Esophagus squamous epithelium (tissue), 4 donors: ENCODE measurements around the gene CYP4Z1.
"Not testable (repeated sequence)": the region's sequence is repeated elsewhere in the genome, so short reads cannot be mapped to it uniquely, and the experiment has no call there.

Experiments used
- CTCF ChIP-seq, 6 experiments: fragments of 450-650 bp in 4 of 6; fragments of 200-600 bp in 2 of 6; sonication (generic) in 2 of 6; IDR thresholded peaks; one replicate each; pipeline ENCODE4 v1.5.1; 2016 to 2019; ENCODE audit warnings: antibody characterized with exemption in 6 of 6, mild to moderate bottlenecking in 4 of 6, moderate library complexity in 4 of 6
- POLR2A ChIP-seq, 4 donors: fragments of 450-650 bp; IDR thresholded peaks; one replicate each; pipeline ENCODE4 v1.6.1; 2017; ENCODE audit warnings: antibody characterized with exemption in 4 of 4, mild to moderate bottlenecking in 4 of 4, moderate library complexity in 3 of 4

- TF ChIP-seq CTCF, POLR2A (IDR thresholded peaks at IDR 0.05): not testable (repeated sequence)
Measured at GRCh38 chr1:47107851-47108574, 41.0 kb downstream of the CYP4Z1 start.
